ENCODE results near the gene CSKMT.
"Not testable (repeated sequence)": the region's sequence is repeated elsewhere in the genome, so short reads cannot be mapped to it uniquely, and the experiment has no call there.

DNA sequence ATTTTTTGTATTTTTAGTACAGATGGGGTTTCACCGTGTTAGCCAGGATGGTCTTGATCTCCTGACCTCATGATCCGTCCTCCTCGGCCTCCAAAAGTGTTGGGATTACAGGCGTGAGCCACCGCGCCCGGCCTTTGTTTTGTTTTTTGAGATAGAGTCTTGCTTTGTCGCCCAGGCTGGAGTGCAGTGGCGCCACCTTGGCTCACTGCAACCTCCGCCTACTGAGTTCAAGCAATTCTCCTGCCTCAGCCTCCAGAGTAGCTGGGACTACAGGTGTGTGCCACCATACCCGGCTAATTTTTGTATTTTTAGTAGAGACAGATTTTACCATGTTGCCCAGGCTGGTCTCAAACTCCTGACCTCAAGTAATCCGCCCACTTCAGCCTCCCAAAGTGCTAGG, 14.8 kb upstream of the CSKMT start:
- TF ChIP-seq POLR2A (IDR thresholded peaks at IDR 0.05; ENCODE audit: low read depth, low read length); TAF1 (IDR thresholded peaks at IDR 0.05; ENCODE audit: borderline replicate concordance, low read depth, low read length): not testable (repeated sequence)

All from GM12892 (cell line).